ENCODE data around the gene TENM4.
"Not testable (repeated sequence)": the region's sequence is repeated elsewhere in the genome, so short reads cannot be mapped to it uniquely, and the experiment has no call there.

TENM4 gene

DNA sequence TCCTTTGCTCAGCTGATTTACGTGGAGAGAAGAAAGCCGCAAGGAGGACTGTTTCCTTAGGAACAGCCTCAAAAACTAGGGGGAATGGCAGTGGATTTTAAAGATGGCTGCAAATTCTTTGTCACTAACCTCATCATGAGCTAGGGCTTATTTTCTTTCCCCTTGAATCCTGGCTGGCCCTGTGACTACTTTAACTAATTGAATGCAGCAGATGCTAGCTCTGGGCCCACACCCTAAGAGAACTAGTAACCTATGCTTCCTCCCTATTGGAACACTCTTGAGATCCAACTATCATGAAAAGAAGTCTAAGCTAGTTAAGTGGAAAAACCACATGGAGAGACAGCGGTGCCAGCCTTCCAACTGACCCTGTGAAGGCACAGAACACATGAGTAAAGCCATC, 444.8 kb downstream of the TENM4 start:
- no peak for DNase-seq

DNA sequence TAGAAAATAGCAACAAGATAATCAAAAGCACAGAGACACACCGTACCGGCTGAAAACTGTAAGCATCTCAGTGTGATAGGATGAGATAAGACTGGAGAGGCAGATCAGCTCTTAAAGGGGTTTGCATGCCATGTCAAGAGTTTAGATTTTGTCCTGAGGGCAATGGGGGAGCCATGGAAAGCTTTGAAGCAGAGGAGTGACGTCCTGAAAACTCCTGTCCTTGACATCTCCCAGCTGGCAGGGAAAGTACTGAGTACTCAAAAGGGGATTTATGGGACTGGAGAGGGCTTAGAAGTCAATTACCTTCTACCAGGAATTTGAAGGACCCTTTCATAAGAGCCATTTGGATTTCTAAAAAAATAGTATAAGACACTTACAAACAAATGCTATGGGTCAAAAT, 445.7 kb downstream of the TENM4 start:
- DNase-seq, result no peak

DNA sequence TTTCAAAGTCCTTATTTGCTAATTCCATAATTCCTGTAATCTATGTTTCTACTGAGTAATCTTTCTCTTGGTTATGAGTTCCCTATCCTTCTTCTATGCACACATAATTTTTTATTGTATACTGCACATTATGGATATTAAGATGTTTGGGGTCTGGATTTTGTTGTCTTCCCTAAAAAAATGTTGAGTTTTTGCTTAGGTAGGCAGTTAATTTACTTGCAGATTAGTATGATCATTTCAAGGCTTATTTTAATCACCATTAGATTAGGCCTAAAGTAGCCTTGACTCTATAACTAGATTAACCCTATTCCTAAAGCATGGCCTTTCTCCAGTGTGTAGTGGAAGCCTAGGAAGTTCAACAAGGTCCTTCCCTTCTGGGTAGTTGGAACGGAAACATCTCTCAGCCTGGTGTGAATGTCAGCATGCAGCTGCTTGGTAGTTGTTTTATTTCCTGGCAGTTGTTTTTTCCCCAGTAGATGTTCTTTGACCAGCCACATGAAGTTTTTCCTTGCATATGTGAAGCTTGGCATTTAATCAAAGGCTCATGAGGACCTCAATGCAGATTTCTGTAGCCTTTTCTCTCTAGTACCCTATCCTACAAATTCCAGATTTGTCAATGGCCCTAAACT, 446.9 kb downstream of the TENM4 start:
- no peak for DNase-seq

DNA sequence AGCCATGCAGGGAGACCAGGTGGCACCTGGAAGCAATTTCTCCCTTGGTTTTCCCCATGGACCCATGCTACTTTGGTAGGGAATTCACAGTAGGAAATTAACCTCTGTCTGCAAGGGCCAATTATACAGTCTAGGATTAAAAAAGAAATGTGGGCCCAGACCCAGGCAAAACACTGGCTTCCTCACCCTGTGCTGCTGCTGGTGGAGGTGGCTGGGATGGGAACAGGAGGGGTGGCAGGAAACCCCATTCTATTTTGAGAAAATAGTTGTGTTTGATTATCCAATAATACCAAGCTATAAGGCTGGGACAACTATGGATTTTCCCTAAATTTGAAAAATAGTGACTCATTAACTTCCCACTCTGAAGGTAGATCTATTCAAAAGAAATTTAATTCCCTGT, 449.1 kb downstream of the TENM4 start:
- DNase-seq, result no peak

DNA sequence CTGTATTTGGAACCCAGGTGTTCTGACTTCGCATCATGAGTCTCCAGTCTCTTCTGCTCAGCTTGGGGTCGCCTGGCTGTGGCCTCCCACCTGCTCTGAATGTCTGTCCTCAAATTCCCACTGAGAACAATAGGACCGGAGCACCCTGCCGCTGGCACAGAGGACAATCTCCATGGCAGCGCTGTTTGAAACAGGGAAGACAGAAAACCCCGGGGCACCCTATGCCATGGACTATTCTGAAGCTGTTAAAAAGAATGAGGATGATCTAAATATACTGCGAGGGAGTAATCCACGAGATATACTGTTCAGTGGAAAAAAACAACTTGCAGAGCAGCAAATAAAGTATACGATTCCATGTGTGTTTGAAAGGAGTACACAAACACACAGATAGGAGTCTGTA, 450.6 kb downstream of the TENM4 start:
- DNase-seq, result no peak

DNA sequence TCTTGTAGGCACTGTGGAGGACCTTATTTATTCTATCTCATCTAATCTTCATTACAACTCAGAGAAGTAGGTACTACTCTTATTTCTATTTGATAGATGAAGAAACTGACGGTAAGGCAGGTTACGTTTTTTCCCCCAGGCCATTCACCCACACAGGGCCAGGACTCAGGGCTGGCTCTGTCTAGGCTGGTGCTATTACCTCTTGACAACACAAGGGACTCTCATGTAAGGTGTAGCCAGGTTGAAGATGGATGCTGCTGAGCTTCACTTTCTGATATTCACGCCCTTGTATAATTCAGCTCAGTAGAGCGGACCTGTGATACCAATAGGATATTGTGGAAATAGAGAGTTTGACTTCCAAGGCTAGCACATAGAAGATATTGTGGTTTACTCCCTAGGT, 453.1 kb downstream of the TENM4 start:
- DNase-seq, result no peak

DNA sequence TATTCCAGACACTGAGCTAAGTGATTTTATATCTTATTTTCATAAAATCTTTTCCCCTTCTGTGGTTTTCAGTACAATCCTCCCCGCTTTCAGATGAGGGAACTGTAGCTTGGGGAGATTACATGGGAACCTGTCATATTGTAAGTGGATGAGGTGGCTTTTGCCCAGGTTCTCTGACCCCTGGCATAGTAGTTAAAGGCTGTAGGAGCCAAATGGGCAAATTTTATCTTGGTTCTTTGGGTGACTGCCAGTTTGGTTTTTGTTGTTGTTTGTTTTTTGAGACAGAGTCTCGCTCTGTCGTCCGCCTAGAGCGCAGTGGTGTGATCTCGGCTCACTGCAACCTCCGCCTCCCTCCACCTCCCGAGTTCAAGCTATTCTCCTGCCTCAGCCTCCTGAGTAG, 454.5 kb downstream of the TENM4 start:
- DNase-seq, result no peak

DNA sequence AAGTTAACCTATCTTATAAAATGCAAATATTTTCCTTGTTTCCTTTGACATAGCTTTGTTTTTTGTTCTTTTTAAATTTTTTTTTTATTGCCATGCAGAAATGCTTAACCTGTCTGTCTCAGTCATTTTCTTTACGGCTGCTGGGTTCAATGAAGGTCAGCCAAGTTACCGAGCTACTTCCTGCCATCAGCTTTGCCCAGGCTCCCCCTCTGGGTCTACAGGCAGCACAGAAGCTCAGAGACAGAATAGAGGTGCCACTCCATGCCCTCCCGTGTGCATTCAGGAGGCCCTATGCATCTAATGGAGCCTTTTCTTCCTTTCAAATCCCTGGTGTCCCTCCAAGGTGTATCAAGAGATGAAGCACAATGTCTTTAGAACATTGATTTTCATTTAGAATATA, 455.2 kb downstream of the TENM4 start:
- no peak for DNase-seq

DNA sequence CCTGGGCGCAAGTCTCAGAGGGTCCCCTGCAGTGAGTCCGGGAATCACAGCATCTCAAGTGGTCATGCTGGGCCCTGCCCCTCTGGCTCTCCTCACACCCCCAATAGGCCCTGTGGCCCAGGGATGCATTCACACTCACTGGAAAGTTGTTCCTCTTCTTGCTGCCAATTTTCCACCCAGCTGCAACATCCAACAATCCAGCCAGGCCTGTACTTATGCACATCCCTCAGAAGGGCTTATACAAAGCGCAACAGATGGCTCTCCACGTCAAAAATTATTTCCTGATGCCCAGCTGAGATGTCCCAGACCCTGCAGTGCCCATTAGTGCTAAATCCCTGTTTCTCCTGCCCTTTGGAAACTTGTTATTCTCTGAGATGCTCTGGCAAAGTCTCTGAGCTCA, 458.4 kb downstream of the TENM4 start:
- DNase-seq, result no peak

DNA sequence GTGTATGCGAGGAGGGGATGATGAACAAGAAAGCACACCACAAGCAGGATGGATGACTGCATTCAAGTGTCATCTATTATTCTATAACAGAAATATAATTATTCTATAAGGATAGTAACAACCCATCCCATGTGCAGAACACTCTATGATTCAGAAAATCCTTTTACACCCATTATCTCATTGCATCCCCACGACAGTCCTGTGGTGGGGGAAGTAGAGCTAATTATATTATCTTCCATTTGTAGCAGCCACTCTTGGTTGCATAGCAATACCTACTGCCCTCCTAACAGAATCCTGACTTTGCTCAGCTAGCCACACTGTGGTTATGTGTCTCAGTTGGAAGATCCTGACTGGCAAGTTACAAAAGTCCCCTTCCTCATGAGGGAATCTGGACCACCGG, 459.7 kb downstream of the TENM4 start:
- DNase-seq, result no peak

DNA sequence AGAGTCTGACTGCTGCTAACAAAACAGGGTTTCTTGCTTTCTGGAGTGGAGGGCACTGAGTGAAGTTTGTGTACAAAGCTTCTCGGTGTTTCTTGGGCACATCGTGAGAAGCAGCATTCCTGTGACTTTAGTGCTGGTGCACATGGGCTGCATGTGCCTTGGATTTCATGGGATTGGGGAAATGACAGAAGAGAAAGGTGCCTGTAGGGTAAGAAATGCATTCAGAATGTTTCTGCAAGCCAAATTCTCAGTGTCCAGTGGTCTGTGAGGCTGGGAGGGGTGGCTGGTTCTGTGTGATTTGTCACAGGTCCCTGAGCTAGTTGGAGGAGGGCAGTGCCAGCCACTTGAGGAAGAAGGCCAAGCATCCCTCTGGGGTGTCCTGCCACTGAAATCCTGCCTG, 462.0 kb downstream of the TENM4 start:
- no peak for DNase-seq

DNA sequence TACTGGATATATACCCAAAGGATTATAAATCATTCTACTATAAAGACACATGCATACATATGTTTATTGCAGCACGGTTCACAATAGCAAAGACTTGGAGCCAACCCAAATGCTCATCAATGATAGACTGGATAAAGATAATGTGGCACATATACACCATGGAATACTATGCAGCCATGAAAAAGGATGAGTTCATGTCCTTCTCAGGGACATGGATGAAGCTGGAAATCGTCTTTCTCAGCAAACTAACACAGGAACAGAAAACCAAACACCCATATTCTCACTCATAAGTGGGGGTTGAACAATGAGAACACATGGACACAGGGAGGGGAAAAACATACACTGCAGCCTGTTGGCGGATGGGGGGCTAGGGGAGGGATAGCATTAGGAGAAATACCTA, 463.0 kb downstream of the TENM4 start:
- not testable (repeated sequence) for DNase-seq

DNA sequence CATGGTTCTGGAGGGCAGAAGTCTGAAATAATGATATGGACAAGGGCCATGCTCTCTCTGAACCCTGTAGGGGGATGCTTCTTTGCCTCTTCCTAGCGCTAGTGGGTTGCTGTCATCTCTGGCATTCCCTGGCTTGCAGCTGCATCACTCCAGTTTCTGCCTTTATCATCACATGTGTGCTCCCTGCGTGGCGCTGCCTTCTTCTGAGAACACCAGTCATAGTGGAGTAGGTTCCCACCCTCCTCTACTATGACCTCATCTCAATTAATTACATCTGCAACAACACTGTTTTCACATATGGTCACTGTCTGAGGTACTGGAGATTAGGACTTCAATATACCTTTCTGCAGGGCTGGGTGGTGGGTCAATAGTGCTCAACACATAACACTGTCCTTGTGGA, 463.8 kb downstream of the TENM4 start:
- DNase-seq, result no peak

DNA sequence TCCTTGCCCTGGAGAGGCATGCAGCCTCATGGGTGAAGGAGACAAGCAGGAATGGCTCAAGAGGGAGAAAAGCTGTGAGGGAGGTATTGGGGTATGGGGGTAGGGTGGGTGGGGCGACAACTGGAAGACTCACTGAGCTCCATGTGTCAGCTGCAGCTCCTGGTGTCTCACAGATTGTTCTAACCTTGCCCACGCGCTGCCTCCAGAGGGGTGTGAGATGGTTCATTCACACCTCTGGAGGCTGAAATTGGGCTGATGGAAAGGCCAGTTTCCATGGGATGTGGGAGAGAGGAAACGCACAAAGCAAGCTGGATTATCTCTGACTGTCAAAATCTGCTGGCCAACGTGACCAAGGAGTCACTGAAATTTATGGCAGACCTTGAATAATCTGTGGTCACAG, 465.7 kb downstream of the TENM4 start:
- DNase-seq, result no peak

DNA sequence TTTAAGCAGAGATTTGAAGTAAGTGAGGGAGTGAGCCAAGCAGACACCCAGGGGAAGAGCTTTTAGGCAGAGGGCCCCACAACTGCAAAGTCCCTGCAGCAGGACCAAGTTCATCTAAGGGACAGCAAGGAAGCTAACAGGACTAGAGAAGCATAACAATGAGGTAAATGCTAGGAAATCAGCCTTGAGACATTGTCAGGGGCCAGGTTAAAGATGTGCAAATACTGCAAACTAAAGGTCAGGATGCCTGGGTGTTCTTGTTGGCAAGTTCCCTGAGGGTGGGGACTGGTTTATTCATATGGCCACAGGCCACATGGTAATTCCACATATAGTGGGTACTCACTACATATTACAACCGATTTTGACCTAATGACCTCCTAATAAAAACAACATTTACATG, 467.0 kb downstream of the TENM4 start:
- no peak for DNase-seq

DNA sequence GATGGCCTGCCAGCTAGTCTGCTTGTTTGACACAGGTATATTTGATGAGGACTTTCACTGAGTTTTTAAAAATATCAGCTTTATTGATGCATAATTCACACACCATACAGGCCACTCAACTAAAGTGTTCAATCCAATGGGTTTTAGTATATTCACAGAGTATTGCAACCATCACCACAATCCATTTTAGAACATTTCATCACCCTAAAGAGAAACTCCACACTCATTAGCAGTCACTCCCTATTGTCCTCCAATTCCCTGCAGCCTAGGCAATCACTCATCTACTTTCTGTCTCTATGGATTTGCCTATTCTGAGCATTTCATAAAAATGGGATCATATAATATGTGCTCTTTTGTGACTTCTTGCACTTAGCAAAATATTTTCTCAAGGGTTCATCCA, 468.2 kb downstream of the TENM4 start:
- DNase-seq, result no peak

DNA sequence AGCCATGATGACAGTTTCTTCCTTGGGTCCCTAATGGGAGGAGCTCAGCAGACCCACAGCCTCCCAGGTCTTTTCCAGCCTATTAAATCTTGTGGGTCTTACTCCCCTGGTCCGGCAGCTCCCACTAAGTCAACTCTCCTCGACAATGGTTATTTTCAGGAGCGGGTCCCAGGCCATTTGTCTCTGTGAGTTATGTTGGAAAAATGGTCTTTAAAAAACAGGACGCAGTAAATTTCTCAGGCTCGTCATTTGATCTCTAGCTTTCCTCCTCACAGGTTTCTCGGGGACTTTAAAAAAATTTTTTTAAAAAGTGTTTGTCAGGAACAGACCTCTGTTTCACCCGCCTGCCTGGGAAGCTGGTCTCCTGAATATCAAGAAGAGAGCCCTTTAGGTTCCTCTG, 468.7 kb downstream of the TENM4 start:
- no peak for DNase-seq

DNA sequence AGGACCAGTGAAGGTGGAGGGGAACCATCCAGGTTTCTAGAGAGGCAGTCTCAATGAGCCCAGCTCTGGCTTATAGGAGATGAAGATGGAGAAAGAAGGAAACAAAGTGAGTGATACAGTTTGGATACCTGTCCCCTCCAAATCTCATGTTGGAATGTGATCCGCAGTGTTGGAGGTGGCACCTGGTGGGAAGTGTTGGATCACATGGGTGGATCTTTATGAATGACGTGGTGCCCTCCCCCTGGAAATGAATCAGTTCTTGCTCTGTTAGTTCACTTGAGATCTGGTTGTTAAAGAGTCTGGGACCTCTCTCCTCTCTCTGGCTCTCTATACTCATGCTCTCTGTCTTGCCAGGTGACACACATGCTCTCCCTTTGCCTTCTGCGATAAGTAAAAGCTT, 473.0 kb downstream of the TENM4 start:
- DNase-seq, result no peak

DNA sequence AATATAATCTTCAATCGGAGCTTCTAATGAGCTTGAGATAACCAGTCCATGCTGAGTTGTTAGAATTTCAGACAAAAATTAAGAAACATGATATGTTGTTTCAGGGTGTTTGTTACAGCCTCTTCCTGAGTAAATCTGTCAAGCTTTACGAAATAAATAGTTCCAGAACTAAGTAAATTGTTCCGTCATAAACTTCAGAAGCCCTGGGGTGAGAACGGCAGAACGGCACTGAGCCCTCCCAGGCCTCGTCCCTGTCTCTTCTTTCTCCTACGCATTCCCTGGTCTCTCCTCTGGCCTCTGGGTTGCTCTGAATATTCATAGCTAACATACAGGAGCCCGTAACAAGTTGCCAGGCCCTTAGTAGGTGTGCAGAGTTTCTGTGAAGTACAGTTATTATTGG, 475.4 kb downstream of the TENM4 start:
- DNase-seq, result no peak

DNA sequence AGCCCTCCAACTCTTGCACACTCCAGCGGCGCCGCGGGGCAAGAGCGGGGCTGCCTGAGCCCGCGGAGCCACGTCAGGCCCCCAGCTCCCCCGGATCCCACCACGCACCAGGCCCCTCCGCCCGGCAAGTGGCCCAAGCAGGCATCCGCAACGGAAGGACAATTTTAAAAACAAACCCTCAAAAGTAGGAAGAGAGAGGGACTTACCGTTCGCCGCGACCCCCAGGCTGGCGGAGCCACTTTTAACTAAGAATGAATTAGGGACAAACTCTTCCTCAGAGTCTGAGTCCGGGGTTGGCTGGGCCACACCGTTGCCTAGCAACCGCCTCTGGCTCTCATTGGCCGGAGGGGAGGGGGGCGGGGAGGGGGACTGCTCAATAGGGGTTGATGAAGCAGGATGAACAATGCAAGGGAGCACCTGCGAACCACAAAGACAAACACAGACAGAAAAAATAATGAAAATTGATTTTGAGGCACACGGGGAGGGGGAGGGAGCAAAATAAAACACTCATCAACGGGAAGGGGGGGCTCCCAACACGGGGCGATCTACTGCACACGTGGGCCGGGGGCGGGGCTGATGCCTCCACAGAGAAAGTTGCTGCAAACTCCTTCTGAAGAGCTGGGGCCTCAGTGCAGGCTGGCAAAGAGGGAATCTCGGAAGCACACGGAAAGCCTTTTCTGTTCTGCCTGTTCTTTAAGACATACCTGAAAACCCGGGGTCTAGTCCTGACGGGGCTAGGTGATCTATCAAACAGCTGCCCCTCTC, 478.7 kb downstream of the TENM4 start:
- DNase-seq, result no peak

DNA sequence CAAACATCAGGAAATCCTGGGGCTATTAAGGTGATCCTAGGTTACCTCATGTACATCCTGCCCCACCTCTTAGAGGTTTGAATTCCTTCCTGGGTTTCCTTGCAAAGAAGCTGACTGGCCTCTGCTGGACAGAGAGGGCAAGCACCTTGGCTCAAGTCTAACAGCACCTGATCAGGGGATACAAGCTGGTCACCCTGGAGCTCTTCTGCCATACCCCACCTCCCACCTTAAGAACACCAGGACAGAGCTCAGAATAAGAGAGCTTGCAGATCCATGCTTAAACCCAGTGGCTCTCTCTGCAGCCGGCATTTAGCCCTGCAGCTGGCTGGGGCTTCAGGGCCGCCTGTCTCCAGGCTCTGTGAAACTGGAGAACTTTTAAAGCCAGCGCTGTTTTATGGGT, 479.6 kb downstream of the TENM4 start:
- DNase-seq, result no peak

DNA sequence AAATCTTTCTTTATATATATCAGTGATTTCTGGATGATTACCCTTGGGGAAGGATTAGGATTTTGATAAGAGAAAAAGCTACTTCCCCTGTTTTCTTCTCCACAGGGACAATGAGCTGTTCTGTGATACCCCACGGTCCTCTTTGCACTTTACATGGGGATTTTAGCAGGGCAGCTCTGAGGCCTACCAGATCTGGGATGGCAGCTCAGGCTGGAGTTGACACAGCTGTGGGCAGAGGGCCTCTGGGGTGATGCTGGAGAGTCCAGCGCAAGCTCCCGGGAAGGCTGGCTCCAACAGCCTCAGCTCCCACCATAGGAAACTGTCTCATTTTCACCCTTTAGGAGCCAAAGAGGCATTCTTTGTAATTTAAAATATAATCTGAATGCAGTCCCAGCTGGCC, 482.4 kb downstream of the TENM4 start:
- no peak for DNase-seq

DNA sequence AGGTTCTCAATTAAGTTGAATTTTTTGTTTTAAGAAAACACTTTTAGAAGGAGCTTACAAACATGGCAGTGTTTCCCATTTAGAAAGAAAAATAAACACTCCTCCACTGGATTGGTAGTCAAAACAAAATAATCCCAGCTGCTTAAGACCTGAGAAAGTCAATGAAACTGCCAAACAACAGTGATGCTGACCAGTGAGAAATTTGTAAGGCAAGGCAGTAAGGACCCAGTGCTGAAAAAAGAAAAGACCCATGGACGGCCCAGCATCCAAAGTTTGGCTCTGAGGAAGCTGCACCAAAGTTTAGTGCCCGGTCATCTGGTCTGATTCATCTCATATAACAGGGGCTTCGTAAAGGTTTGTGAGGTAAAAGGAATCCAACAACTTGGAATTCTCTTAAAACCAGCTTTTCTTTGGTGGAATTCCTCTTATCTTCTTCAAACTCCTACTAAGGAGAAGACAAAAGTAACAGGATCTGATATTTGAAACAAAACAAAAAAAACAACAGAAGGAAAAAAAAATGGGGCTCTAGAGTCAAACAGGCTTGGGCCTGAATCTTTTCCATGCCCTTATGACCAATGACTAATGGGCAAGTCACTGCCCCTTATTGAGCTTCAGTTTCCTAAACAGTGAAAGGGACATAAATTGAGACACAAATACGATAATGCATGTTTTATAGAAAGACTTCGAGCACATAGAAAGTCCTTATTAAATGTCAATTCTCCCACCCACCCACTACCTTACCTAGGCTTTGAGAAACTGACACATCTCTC, 483.2 kb downstream of the TENM4 start:
- DNase-seq, result no peak

DNA sequence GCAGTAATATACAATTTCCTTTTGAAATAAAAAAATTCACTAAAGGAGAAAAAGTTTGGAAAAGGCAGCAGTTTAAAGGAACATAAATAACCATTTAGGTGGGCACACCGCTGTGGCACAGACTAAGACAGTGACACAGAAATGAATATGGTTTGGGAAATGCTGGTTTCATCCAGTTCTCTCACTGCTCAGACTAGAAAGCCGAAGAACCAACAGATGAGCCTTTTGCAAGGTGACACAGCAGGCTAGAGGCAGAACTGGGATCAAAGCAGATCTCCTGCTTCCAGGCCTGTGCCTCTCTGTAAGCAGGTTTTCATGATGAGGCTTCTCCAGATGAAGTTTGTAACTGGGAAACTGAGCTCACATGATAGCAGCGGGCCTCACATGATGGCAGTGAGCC, 486.1 kb downstream of the TENM4 start:
- DNase-seq, result no peak

Measured in stimulated activated CD8-positive, alpha-beta memory T cell treated with anti-CD3 and anti-CD28 coated beads, Interleukin-4, amount 100 ng/mL, for 48 hours (primary cell).